Lower leg skin (tissue), 3 donors: ENCODE measurements around the gene RAMP2.

Source experiments
- CTCF ChIP-seq, 3 donors: fragments of 450-650 bp; IDR thresholded peaks; one replicate each; pipeline ENCODE4 v1.5.1; 2016; ENCODE audit warnings: antibody characterized with exemption in 3 of 3, mild to moderate bottlenecking in 3 of 3, moderate library complexity in 2 of 3
- POLR2A ChIP-seq, 2 donors: fragments of 450-650 bp; IDR thresholded peaks; one replicate each; pipeline ENCODE4 v1.6.1; 2016 to 2017; ENCODE audit warnings: antibody characterized with exemption in 2 of 2, mild to moderate bottlenecking in 1 of 2, moderate library complexity in 1 of 2

- TF ChIP-seq POLR2A (IDR thresholded peaks at IDR 0.05) = no peak
- no peak for TF ChIP-seq CTCF (IDR thresholded peaks at IDR 0.05)
These were observed 39.9 kb upstream of the RAMP2 start for GRCh38 chr17:42720996-42721583.
